ENCODE results near the gene ADAM10.
A peak's percentile ranks its signal among the peaks of the same experiment; 100 is the strongest.

The ADAM10 gene

GRCh38 chr15:58734859-58735258, 14.6 kb downstream of the ADAM10 start:
- no peaks in the 10 kb centered on the region for H3K27me3 ChIP-seq (ENCODE audit: insufficient read depth, low read length, poor library complexity, severe bottlenecking)
- no peaks in the 10 kb centered on the region for H3K9me3 ChIP-seq (ENCODE audit: insufficient read depth, low read depth, low read length)
- peaks cover 98% of the 10 kb centered on the region for H3K79me2 ChIP-seq (ENCODE audit: insufficient read depth, low read length)
- H3K36me3 ChIP-seq (ENCODE audit: insufficient read depth, low read length): peaks cover 4% of the 10 kb centered on the region; the same call in 1 of the 2 replicates
- H3F3A ChIP-seq (ENCODE audit: low read depth): 0 out of 2 replicates have a peak, but pooled peaks cover 2% of the 10 kb centered on the region
- no peak overlapping the region for H3K9ac ChIP-seq (ENCODE audit: low read depth, low read length, poor library complexity, severe bottlenecking)
- H3K4me1 ChIP-seq (ENCODE audit: insufficient read depth, low read length, poor library complexity, severe bottlenecking): peaks cover 56% of the 10 kb centered on the region
- no peak for TF ChIP-seq CTCF (conservative IDR thresholded peaks at IDR 0.05; ENCODE audit: low read length)
- TF ChIP-seq EZH2phosphoT487 (IDR thresholded peaks at IDR 0.05; ENCODE audit: borderline replicate concordance): no peak
- H4K20me1 ChIP-seq (ENCODE audit: insufficient read depth, low read length, poor library complexity, severe bottlenecking): peaks cover 92% of the 10 kb centered on the region
- no peak overlapping the region for H3K4me2 ChIP-seq (ENCODE audit: low read depth, low read length, poor library complexity, severe bottlenecking)
- H3K9me2 ChIP-seq (replicated peaks; ENCODE audit: low read depth, low read length): no peaks in the 10 kb centered on the region
- no peak overlapping the region for H3K4me3 ChIP-seq (ENCODE audit: low read length, poor library complexity, severe bottlenecking)
- H2AFZ ChIP-seq (ENCODE audit: low read length): no peak overlapping the region

- H3K4me3 ChIP-seq (ENCODE audit: low read length, poor library complexity, severe bottlenecking): no peak overlapping the region
- H3K4me1 ChIP-seq (ENCODE audit: insufficient read depth, low read length, poor library complexity, severe bottlenecking): peaks cover 40% of the 10 kb centered on the region
- no peak overlapping the region for H2AFZ ChIP-seq (ENCODE audit: low read length)
- H3K9ac ChIP-seq (ENCODE audit: low read depth, low read length, poor library complexity, severe bottlenecking): peak overlapping the region; percentile 29
- no peak for TF ChIP-seq EZH2phosphoT487 (IDR thresholded peaks at IDR 0.05; ENCODE audit: borderline replicate concordance)
- no peak for TF ChIP-seq CTCF (conservative IDR thresholded peaks at IDR 0.05; ENCODE audit: low read length)
- 0 out of 2 replicates have a peak, but pooled peaks cover 8% of the 10 kb centered on the region for H3F3A ChIP-seq (ENCODE audit: low read depth)
- H4K20me1 ChIP-seq (ENCODE audit: insufficient read depth, low read length, poor library complexity, severe bottlenecking): peaks cover 88% of the 10 kb centered on the region
- no peak overlapping the region for H3K4me2 ChIP-seq (ENCODE audit: low read depth, low read length, poor library complexity, severe bottlenecking)
- no peaks in the 10 kb centered on the region for H3K9me2 ChIP-seq (replicated peaks; ENCODE audit: low read depth, low read length)
- H3K27me3 ChIP-seq (ENCODE audit: insufficient read depth, low read length, poor library complexity, severe bottlenecking): no peaks in the 10 kb centered on the region
- peaks cover 99% of the 10 kb centered on the region for H3K79me2 ChIP-seq (ENCODE audit: insufficient read depth, low read length)
- H3K36me3 ChIP-seq (ENCODE audit: insufficient read depth, low read length): peaks cover 11% of the 10 kb centered on the region; the same call in 1 of the 2 replicates
- no peaks in the 10 kb centered on the region for H3K9me3 ChIP-seq (ENCODE audit: insufficient read depth, low read depth, low read length)
These were observed 16.7 kb downstream of the ADAM10 start for GRCh38 chr15:58732625-58733363.

- Histone ChIP-seq H3K79me2 (ENCODE audit: insufficient read depth, low read length) (peaks cover 99% of the 10 kb centered on the region), H4K20me1 (ENCODE audit: insufficient read depth, low read length, poor library complexity, severe bottlenecking) (peaks cover 87% of the 10 kb centered on the region), H3K9me2 (replicated peaks; ENCODE audit: low read depth, low read length) (no peaks in the 10 kb centered on the region), H3K27me3 (ENCODE audit: insufficient read depth, low read length, poor library complexity, severe bottlenecking) (no peaks in the 10 kb centered on the region), H3F3A (ENCODE audit: low read depth) (0 out of 2 replicates have a peak, but pooled peaks cover 8% of the 10 kb centered on the region), H2AFZ (ENCODE audit: low read length) (no peak overlapping the region), H3K4me1 (ENCODE audit: insufficient read depth, low read length, poor library complexity, severe bottlenecking) (peaks cover 32% of the 10 kb centered on the region), H3K4me3 (ENCODE audit: low read length, poor library complexity, severe bottlenecking) (no peak overlapping the region), H3K9me3 (ENCODE audit: insufficient read depth, low read depth, low read length) (no peaks in the 10 kb centered on the region), H3K36me3 (ENCODE audit: insufficient read depth, low read length) (peaks cover 11% of the 10 kb centered on the region; the same call in 1 of the 2 replicates), H3K9ac (ENCODE audit: low read depth, low read length, poor library complexity, severe bottlenecking) (no peak overlapping the region), H3K4me2 (ENCODE audit: low read depth, low read length, poor library complexity, severe bottlenecking) (no peak overlapping the region)
- no peak for TF ChIP-seq EZH2phosphoT487 (IDR thresholded peaks at IDR 0.05; ENCODE audit: borderline replicate concordance)
- TF ChIP-seq CTCF (conservative IDR thresholded peaks at IDR 0.05; ENCODE audit: low read length): no peak
These were observed 17.6 kb downstream of the ADAM10 start for GRCh38 chr15:58731756-58732535.

Data from Loucy (cell line).